ENCODE data around the gene CPE. TPM values are rescaled to one million over a fixed set of nuclear protein-coding genes. Genes with fewer than 3 reads are reported as not detected.

CPE gene
- total RNA-seq, 2 donors from 2014 or later = 717 to 885 TPM

DNA sequence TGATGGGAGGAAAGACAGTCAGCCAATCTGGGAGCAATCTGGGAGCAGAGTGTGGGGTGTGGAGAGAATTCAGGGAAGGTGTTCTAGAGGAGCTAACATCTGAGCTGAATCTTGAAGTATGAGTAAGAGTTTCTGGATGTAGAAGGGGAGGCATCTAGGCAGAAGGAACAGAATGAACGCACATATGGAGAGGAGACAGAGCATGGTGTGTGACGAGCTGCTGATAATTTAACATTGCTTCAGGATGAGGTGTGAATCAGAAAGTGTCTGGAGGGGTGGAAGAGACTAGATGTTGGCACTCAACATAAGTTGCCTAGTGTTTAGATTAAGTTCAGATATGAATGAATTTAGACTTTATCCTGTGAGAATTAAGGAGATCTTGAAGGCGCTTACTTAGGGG, 58.9 kb downstream of the CPE start:
- no peaks in the 10 kb centered on the region for H3K9me3 ChIP-seq
- WGBS = 95% methylated on average over 3 of the region's 3 CpGs
- TF ChIP-seq POLR2A (IDR thresholded peaks at IDR 0.05) = no peak
- no peak for TF ChIP-seq POLR2AphosphoS5 (IDR thresholded peaks at IDR 0.05)
- TF ChIP-seq CTCF (IDR thresholded peaks at IDR 0.05) = no peak
- no peak overlapping the region for H3K4me3 ChIP-seq
- H3K4me1 ChIP-seq (replicated peaks) = no peaks in the 10 kb centered on the region
- no peaks in the 10 kb centered on the region for H3K36me3 ChIP-seq
- H3K27ac ChIP-seq = no peak overlapping the region
- intact Hi-C loops (cut with DNase I) = no loop called here
- no peaks in the 10 kb centered on the region for H3K27me3 ChIP-seq (replicated peaks; ENCODE audit: insufficient read depth)
- DNase-seq (ENCODE audit: low spot score) = no peak

DNA sequence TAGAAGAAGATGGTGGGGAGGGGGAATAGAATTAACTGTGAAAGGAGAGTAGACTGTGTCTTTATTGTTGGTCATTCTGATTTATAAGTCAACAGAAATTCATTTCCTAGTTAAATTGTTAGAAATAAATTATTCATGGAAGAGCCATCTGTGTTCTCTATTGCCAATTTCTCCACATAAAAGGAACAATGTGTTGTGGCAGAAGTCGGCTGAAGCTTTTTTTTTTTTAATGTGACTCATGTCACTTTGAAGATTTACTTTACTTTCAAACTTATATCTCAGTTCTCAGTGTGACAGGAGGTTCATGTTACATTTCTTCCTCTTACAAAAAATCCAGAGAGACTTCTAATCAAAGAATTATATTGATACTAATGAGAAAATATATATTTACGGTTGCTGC, 60.5 kb downstream of the CPE start:
- H3K27me3 ChIP-seq (replicated peaks; ENCODE audit: insufficient read depth) = no peaks in the 10 kb centered on the region
- peak; percentile 4 for TF ChIP-seq POLR2AphosphoS5 (IDR thresholded peaks at IDR 0.05)
- TF ChIP-seq CTCF (IDR thresholded peaks at IDR 0.05) = no peak
- no peak for TF ChIP-seq POLR2A (IDR thresholded peaks at IDR 0.05)
- H3K36me3 ChIP-seq = no peaks in the 10 kb centered on the region
- 40% methylated on average over 2 of the region's 2 CpGs for WGBS
- H3K27ac ChIP-seq = no peak overlapping the region
- no peak overlapping the region for H3K4me3 ChIP-seq
- no peaks in the 10 kb centered on the region for H3K4me1 ChIP-seq (replicated peaks)
- DNase-seq (ENCODE audit: low spot score) = no peak
- H3K9me3 ChIP-seq = no peaks in the 10 kb centered on the region
- intact Hi-C loops (cut with DNase I) = no loop called here

GRCh38 chr4:165439981-165440380, 61.2 kb downstream of the CPE start:
- WGBS = 59% methylated on average over 1 of the region's 1 CpG
- Histone ChIP-seq H3K4me3 (no peak overlapping the region), H3K27me3 (replicated peaks; ENCODE audit: insufficient read depth) (no peaks in the 10 kb centered on the region), H3K4me1 (replicated peaks) (no peaks in the 10 kb centered on the region), H3K27ac (no peak overlapping the region), H3K36me3 (no peaks in the 10 kb centered on the region), H3K9me3 (no peaks in the 10 kb centered on the region)
- TF ChIP-seq POLR2A (IDR thresholded peaks at IDR 0.05) (no peak), CTCF (IDR thresholded peaks at IDR 0.05) (no peak), POLR2AphosphoS5 (IDR thresholded peaks at IDR 0.05) (no peak)
- intact Hi-C loops (cut with DNase I) = no loop called here
- DNase-seq (ENCODE audit: low spot score) = no peak

DNA sequence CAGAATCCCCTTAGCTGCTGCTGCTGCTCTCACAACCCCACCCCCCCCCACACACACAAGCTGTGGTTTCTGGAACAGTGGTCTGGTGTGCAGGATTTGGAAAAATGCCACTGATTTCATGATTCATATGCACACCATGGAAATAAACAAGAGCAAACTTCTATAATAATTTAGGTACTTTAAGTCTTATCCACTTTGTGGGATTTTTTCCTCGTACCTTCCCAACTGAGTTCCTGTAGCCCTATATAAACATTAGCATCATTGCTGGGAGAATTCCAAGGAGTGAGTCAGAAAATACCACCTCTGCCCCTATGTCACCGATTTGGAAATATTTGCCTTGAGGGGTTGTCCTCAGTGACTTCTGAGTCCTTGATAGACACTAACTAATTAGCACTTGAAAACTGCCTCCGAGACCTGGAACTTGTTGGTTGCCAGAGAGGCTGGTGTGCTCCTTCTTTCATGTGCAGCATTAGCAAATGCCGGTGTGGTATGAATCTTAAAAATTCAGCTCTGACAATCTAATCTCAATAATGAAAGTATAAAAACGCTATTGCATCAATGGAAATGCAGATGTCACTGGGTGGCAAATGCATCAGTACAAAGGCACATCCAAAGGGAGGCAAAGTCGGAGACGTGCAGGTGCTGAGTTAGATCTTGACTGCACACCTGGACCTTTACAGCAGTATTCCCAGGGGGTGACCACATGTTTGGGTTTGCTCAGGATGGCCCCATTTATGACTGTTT, 61.8 kb downstream of the CPE start:
- no peaks in the 10 kb centered on the region for H3K9me3 ChIP-seq
- 44% methylated on average over 7 of the region's 7 CpGs for WGBS
- intact Hi-C loops (cut with DNase I) = no loop called here
- H3K4me1 ChIP-seq (replicated peaks) = no peaks in the 10 kb centered on the region
- no peak for TF ChIP-seq POLR2A (IDR thresholded peaks at IDR 0.05)
- no peak for TF ChIP-seq CTCF (IDR thresholded peaks at IDR 0.05)
- H3K4me3 ChIP-seq = no peak overlapping the region
- no peak for DNase-seq (ENCODE audit: low spot score)
- no peaks in the 10 kb centered on the region for H3K27me3 ChIP-seq (replicated peaks; ENCODE audit: insufficient read depth)
- no peak overlapping the region for H3K27ac ChIP-seq
- H3K36me3 ChIP-seq = no peaks in the 10 kb centered on the region

DNA sequence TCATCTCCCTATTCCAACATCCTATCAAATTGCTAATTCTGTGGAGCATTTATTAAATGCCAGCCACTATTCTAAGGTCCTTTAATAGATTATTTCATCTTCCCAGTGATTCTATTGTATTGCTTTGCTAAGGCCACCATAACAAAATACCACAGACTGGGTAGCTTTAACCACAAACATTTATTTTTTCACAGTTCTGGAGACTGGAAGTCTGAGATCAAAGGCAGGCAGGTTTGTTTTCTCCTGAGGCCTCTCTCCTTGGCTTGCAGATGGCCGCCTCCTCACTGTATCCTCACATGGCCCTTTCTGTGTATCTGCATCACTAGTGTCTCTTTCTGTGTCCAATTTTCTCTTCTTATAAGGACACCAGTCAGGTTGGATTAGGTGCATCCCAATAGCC, 64.5 kb downstream of the CPE start:
- Histone ChIP-seq H3K4me1 (replicated peaks) (no peaks in the 10 kb centered on the region), H3K36me3 (no peaks in the 10 kb centered on the region), H3K9me3 (no peaks in the 10 kb centered on the region), H3K4me3 (no peak overlapping the region), H3K27ac (no peak overlapping the region), H3K27me3 (replicated peaks; ENCODE audit: insufficient read depth) (no peaks in the 10 kb centered on the region)
- intact Hi-C loops (cut with DNase I) = no loop called here
- no peak for DNase-seq (ENCODE audit: low spot score)
- 100% methylated on average over 1 of the region's 1 CpG for WGBS
- TF ChIP-seq POLR2AphosphoS5 (IDR thresholded peaks at IDR 0.05) (no peak), POLR2A (IDR thresholded peaks at IDR 0.05) (no peak), CTCF (IDR thresholded peaks at IDR 0.05) (no peak)

Measured in prostate gland (tissue), 2 donors.